Raji (cell line): ENCODE measurements around the gene LRAT.

Experiments
- POLR2A ChIP-seq: IDR thresholded peaks from 2 replicates; pipeline ENCODE4 v1.6.1; 2011; ENCODE audit warnings: low read depth, low read length, control low read depth; ENCODE audit not compliant: insufficient read depth

The LRAT gene

DNA sequence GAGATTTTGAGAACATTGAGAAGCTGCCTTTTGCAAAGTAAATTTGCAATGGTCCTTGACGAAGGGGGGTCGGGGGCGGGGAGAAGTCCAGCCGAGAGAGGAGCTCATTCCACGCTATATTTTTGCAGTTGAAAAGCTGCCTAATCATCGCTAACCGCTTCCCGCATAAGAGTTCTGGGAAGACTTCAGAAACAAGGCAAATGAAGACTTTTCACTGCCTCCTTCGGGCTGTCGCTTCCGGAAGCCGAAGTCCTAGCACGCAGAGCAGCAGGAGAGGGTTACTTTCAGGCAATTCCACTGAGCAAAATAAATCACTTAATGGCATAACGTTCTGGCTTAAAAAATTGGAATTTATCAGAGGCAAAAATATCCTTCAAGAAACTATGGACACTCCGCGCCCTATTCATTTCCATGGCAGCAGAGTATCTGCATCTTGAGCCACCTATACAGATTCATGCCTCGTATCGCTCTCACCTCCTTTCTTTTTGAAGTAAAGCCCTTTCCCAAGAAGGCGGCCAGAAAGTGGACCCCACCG lies 2.6 kb upstream of the LRAT start:
- TF ChIP-seq POLR2A, result no peak

DNA sequence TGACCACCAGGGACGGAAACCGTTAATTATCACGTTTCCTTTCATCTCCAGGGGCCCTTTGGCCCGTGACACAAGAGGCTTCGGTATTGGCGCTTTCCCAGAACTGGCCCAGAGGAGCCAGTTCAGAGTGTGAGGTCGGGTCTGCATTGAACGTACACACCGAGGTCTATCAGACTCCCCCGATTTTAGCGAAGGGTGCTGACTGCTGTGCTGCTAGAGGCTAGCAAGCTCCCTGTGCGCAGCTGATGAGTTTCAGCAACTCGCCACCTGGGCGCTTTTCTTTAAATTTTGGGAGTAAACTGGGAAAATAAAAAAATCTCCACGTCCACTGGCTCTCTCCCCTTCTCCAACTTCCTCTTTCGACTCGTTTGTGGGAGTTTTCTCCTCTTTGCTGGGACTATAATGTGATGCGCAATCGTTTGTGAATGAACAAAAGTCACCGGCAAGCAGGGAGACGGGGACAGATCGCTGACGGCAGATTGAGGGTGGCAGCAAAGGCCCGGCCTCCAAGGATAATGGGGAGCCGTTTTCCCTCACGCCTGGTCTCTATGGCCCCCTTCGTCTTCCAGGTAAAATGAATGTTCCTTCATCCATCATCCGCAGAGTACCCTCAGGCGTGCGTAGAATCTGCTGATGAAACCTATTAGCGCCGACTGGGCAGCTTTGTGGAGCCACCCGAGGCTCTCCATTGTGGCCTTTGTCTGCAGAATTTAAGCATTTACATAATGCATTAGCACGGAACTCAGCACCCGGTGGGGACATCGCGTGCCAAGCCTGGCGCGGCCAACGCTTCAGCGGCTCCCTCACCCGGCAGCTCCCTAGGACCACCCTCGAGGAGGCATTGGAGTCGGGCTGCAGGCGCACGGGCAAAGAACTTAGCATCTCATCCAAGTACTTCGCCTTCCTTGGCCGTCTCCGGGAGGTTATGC lies 1.6 kb upstream of the LRAT start:
- no peak for TF ChIP-seq POLR2A

DNA sequence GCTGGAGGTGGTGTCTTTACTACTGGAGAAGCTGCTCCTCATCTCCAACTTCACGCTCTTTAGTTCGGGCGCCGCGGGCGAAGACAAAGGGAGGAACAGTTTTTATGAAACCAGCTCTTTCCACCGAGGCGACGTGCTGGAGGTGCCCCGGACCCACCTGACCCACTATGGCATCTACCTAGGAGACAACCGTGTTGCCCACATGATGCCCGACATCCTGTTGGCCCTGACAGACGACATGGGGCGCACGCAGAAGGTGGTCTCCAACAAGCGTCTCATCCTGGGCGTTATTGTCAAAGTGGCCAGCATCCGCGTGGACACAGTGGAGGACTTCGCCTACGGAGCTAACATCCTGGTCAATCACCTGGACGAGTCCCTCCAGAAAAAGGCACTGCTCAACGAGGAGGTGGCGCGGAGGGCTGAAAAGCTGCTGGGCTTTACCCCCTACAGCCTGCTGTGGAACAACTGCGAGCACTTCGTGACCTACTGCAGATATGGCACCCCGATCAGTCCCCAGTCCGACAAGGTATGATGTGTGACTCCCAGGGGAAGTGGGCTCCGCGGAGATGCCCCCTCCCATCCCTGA lies 634 bp downstream of the LRAT start:
- TF ChIP-seq POLR2A, result no peak

DNA sequence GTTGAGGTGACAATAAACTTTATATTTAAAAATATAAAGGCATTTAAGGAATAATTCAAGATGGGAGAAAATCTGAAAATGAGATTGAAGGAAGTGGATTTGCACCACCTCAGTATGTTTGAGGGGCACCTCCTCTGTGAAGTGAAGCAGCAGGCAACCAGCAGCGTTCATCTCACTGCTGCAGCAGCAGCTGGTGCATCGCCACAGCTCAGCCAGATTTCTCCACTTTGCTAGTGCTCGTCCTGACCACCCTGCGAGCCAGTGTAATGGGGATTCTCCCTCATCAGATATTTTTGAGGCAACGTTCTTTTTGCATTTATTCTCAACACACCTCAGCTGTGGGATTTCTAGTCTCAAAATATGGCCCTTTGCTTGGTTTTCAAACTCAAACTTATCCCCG lies 13.9 kb downstream of the LRAT start:
- TF ChIP-seq POLR2A, result no peak

DNA sequence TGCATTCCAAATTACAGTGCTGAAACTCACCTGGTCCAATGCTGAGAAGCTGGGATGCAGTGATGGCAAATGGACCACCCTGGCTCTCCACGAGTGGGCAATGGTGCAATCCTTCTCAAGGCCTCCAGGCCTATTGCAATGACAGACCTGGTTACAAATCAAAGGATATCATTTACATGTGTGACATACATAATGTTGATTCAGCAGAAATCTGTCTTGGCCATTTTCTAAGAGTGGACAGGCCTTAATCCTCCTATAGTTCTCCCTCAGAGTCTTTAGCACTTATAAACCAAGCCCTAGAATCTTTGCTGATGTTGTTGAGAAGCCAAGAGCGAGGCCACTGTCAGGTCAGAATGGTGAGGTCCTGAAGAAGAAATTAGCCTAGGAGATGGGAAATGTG lies 17.1 kb downstream of the LRAT start:
- TF ChIP-seq POLR2A, result no peak

DNA sequence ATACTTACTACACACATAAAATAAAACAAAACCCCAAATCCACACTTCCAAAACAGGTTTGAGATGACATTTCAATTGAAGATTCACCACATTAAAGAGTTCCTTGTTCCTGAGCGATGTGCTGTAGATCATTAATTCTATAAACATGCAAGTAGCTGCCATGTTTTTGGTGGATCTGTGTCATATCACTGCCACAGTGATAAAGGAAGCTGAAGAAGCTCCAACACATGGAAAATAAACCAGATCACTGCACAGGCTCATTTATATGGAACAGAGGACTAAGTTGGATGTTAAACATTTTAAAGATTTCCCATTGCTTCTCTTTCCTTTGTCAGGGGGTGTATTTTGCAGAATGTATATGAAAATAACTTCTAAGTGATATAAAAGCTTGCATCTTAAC lies 34.5 kb downstream of the LRAT start:
- no peak for TF ChIP-seq POLR2A

DNA sequence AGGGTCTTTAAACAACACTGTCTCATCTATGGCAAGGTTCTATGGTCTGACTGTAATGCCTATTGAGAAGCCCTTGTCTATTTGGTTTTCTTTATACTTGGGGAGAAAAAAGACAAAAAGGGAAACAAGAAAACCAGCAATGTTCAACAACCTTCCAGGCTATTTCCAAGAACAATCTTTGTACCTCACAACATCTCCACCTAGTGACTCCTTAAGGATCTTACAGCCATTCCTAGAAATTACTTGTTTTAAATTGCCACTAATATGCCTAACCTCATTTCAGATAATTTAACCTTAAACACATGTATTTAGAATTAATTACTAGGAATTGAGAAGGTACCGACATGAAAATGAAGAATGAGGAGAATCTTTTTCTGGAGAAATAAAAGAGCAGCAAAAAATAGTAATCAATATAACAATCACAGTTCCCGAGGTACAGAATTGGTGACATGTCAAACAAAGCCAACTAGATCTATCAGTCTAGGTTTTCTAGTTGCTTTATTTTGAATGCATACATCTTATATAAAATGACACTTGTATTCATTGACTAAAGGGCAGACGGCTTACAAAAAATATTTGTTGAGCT lies 35.7 kb downstream of the LRAT start:
- no peak for TF ChIP-seq POLR2A

DNA sequence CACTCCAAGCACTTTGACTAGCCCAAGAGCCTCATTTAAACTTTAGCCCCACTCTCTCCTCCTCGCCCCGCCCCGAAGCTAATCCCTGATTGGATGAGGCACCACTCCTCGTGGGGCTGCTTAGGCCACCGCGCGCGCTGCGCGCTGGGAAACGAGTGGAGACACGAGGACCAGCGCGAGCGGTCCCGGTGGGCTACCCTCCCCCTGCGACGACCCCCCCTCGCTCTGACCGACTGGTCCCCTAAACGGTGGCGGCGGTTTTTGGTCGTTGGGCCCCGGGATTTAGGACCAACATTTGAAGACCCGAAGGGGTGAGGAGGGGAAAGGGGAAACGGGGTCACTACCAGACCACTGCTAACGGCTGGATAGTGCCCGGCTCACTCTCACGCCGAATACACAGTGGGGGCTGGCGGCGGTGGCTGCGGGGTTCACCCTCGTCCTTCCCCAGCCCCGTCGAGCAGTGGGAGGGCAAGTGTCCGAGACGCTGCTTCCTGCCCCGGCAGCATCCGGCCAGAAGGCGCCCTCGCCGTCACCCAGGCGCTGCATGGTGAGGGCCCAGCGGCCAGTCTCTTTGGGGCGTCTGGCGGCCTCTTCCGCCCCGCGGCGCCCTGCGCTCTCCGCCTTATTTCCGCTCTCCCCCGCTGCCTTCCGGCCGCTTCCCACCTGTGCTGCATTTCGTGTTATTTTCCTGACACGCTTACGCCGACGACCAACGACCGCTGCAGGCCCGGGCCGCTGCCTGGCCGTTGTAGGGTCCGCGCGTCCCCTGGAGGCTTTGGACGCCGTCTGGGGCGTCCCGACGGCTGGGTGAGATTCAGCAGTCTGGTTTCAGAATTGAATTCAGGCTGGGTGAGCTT lies 37.6 kb downstream of the LRAT start, which contains the start of gene RBM46:
Gene RBM46 (plus strand): TSS at position 147 of the 857 bp plus-strand sequence. CDS start 15,481 bp downstream, outside the sequence.
- TF ChIP-seq POLR2A, result no peak

DNA sequence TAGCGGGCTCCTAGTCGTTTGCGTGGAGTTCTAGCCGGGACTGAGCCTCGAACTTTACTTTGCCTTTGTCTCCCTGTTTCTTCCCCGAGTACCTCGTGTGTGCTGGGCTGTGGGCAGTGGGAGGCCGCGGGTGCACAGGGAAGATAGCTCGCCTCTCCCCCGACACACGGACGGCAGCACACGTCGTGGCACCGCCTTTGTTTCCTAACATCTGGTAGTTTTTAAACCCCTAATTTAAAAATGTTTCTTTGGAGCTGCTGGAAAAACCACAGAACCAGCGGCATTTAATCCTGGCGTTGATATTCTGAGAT lies 38.1 kb downstream of the LRAT start:
- TF ChIP-seq POLR2A, result no peak
